GM19025 (cell line): ENCODE data around the gene EI24.
A peak's percentile ranks its signal among the peaks of the same experiment; 100 is the strongest.

Experiments used
- ATAC-seq: cut with Tn5 transposase; IDR thresholded peaks from one replicate; pipeline ENCODE4 v1.9.1; 2021; ENCODE audit warnings: mild to moderate bottlenecking, low read depth, moderate library complexity; ENCODE audit not compliant: unreplicated experiment

EI24 gene

DNA sequence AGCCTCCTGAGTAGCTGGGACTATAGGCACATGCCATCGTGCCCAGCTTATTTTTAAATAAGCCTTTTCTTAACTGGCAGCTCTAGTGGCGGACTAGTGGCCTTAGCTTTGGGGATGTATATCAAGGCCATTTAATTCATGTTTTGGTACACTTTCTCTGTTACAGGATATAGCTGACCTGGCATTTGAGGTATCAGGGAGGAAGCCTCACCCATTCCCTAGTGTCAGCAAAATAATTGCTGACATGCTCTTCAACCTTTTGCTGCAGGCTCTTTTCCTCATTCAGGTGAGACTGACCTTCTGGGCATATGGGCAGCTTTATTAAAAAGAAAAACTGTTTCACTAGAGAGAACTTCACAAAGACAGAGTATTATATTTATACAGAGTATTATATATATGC lies 9.5 kb downstream of the EI24 start:
- ATAC-seq = no peak

DNA sequence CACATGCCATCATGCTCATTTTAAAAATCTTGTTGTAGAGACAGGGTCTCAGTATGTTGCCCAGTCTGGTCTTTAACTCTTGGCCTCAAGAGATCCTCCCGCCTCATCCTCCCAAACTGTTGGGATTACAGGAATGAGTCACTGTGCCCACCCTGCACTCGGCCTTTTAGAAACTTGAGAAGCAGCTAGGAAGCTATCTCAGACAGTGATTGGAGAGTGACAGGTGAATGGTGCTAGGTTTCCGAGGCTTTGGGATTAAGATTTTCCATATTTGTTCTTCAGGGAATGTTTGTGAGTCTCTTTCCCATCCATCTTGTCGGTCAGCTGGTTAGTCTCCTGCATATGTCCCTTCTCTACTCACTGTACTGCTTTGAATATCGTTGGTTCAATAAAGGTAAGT lies 10.5 kb downstream of the EI24 start:
- ATAC-seq = no peak

DNA sequence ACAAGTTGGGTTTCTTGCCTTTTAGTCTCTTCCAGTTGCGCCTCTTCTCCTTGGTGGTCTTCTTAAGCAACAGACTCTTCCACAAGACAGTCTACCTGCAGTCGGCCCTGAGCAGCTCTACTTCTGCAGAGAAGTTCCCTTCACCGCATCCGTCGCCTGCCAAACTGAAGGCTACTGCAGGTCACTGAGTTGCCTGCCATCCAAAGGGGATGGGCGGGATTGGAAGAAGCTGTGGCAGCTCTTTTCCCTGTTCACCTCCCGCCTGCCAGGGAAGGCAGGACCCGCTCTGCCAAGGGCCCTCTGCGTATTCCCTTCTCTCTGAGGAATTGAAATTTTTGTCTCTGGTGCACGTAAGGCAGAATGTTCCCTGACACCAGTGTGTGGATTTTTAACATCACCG lies 14.2 kb downstream of the EI24 start:
- no peak for ATAC-seq

DNA sequence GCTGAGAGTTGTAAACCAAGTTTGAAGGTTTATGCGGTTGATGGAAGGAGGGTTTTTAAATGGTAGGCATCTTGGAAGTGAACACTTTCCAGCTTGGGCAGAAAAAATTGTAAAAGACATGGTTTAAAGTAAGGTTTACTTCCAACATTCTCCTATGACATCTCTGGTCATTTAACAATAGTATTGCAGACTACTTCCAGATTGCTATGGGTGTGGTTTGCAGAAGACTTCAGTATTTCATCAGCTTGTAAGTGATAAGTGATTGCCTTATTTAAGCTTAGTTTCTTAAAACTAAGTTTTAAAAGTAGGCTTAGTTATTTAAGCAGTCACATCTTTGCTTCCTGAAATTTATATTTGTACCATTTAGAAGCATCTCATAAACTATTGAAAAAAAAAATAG lies 16.2 kb downstream of the EI24 start:
- ATAC-seq = no peak

DNA sequence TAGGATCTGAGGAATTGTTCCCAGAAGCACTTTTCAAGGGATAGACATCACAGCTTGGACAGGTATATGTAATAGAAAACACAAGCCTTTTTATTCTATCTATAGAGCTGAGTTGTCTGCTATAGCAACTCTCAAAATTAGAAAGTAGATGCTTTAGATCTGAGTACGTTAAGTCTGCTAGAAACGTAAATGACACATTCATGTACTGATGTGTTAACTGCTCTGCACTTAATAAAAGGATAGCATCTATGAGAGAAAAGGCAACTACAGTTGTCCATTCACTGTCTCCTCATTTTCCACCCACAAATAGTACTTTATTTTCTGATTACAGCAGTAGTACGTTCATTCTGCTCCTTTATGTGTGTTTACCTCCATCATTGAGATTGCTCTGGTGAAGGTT lies 17.3 kb downstream of the EI24 start:
- no peak for ATAC-seq

DNA sequence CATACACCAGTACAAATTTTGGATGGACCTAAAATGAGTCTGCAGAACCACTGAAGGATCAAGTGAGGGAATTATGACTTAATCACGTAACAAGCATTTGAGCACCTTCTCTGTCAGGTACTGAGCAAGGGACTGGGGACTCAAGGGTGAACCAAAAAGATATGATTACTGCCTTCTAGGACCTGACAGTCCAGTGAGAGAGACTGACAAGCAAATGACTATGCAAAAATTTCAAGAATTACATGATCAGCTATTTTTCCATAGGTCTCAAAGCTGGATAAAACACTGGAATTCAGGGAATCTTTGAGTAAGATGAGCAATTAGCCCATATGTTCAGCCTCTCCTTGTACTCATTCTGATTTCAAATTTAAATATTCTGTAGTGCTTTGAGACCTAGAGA lies 18.2 kb downstream of the EI24 start:
- no peak for ATAC-seq

DNA sequence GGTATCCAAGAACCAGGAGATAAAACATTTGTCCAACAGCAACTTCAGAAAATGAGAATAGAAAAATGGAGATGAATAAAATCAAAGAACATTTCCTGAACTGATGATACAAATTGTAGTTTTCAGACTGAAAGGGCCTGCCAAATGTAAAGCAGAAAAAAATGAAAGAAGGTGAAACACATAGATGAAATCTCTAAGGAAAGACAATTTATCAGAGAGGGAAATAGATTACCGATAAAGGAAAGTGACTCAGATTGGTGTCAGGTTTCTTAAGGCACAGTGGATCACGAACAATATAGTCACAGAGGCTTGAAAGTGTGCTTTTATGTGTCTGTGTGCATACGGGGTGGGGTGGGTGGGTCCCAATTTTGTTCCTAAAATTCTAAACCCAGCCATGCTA lies 19.2 kb downstream of the EI24 start:
- no peak for ATAC-seq

DNA sequence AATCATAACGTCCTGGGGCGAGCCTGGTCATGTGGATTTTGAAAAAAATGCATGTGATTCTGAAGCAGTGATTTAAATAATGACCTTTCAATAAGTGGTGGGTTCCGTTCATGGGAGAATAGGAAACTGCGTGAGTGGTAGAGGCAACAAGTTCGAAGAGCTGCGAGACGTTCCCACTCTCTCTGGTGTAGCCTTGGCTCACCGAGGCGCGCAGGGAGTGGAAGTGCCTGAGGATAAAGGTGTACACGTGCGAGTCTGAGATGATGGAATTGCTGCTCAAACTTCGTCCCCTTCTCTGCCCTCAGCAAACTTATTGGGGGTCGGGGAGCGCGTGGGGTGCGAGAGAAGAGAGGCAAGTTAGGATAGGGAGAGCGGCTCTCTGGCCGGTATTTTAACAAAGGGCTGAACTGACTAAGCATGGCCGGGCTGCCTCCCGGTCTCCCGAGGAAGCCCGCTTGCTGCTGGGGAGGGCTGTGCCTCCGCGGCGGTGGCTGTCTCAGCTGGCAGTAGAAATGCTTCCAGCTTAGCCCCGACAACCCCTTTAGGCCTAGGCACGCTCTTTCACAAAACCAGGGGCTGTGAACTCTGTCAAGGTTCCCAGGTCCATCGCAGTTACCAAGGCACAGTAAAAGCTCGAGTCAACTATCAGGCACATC lies 22.5 kb downstream of the EI24 start:
- ATAC-seq = peak; percentile 2

DNA sequence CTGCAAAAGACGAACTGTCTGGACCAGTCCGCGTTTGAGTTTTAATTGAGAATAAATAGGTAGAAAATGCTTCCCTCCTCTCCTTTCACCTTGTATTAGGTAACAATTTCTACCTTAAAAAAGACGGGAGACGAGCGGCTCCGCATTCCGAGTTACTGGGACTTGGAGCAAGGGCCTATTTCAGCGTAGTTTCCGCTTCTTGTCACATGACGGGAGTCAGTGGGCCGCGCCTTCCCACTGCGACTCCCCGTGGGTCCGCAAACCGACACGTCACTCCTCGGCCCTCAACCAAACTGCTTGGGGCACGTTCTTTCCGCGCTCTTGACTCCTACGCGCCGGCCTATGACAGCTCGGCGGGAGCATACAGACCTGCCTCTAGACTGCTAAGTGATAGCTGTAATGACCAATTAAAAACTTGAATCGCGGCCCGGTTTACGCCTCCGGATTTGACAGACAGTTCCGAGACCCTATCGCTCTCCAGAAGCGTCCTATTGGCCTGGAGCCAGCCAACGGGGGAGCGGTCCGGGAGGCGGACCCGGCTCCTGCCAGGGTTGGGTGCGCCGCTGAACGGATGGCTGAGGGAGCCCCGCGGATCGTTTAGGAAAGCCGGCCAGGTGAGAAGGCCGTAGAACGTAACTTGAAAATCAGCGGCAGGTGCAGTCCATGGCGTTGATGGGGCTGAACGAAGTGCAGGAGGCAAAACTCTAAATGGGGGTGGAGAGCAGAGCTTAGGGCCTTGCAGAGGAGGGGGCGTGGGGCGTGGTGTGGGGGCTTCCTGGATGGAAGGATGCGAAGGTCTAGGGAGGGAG lies 23.2 kb downstream of the EI24 start, which contains the start of gene STT3A:
STT3A (plus strand) TSS at position 548 of the 809 bp plus-strand sequence. CDS start 3,064 bp downstream, outside the sequence.
- peak; percentile 98 for ATAC-seq

DNA sequence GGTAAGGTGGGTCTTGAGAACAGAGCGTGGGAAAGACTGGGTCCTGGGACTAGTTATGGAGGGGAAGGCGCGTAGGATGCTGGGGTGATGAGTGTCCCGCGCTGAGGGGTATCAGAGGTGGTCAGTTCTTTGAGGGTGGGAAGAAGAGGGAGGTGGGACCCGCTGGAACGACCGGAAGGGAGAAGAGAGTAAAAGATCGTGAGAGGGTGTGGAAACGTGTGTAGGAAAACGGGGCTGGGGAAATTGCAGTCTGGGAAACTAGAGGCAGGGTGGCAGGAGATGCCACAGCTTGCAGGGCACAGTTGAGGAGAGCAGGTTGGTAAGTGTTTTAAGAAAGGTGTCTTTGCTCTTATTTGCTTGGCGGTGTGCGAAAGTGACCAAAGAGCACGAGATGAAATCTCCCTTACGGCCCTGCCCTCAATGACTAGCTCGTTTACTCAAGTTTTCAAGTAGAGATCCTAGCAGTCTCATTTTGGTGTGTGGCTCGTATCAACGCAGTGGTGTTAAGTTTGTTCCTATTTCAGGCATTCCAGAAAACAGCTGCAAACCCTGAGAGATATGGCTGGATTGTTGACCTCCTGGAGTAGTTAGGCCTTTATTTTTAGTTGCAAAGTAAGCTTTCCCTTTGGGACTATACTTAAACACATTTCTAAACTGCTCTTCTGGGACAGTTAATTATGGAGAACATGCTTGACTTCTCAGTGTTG lies 24.0 kb downstream of the EI24 start:
- no peak for ATAC-seq

DNA sequence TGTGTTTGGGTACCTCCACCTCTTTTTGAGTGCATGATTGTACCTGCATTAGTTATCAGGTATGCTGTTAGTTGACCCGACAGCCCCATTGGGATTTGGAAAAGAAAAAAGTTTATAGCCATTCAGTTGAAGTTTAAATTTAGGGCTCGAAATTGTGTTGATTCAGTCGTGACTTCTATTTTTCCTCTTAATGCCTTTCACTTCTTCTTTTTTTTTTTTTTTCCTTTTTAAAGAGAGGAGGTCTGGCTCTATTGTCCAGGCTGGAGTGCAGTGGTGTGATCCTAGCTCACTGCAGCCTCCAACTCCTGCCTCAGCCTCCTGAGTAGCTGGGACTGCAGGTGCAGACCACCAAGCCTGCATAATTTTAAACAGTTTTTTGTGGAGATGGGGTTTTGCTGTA lies 25.7 kb downstream of the EI24 start:
- no peak for ATAC-seq

DNA sequence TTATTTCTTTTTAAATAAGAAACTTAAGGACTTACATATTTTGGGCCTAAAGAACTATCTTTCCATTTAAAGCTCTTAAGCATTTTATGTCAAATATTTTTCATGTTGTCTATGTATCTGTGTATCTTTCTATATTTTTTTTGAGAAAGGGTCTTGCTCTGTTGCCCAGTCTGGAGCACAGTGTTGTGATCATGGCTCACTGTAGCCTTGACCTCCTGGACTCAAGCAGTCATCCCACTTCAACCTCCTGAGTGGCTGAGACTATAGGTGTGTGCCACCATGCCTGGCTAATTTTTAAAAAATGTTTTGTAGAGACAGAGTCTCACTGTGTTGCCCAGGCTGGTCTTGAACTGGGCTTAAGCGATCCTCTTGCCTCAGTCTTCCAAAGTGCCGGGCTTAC lies 31.4 kb downstream of the EI24 start:
- no peak for ATAC-seq

DNA sequence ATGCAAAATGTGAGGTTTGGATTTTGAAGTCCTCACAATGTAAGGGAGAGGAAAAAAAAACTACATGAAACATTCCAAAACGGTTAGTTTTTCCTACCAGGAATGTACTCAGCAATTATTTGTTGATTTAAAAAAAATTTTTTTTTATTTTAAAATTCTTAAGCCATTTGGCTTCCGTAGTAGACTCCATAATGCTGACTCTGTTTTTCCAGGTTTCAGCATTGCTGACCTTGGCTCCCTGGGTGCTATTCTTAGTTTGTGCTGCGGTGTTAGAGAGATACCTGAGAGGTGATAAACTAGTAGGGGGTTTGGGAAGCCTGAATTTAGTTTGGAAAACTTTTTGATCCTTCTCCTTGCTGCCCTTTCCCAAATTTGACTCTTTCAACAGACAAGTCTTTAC lies 33.9 kb downstream of the EI24 start:
- ATAC-seq = no peak

DNA sequence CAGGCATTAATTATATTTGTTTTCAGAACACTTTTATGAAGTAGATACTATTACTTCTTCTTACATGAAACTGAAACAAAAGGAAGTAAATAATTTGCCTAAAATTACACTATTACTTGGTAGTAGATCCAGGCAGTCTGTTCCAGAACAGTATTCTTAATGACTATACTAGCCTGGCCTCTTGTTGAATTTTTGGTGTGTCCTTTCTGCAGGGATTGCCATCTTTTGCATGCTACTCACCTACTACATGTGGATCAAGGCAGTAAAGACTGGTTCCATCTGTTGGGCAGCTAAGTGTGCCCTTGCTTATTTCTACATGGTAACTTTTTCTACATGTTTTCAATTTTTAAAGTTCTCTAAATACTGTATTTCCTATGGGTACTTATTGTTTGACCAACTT lies 36.1 kb downstream of the EI24 start:
- ATAC-seq = no peak

DNA sequence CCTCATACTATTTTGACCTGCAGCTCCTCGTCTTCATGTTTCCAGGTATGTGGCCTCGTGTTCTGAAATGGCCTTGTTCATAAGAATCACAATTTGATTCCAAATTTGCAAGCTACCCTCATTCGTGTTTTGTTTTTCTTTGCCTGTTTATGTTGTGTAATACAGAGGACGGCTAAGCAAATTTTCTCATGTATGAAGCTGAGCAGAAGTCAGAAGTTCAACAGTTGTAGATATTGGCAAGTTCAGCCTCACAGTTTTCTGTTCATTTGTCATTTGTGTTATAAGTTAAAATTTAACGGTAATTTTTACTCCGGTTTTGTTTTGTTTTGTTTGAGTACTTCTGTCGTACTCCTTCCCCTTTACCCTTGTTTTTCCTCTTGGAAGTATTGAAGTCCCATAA lies 40.3 kb downstream of the EI24 start:
- no peak for ATAC-seq

DNA sequence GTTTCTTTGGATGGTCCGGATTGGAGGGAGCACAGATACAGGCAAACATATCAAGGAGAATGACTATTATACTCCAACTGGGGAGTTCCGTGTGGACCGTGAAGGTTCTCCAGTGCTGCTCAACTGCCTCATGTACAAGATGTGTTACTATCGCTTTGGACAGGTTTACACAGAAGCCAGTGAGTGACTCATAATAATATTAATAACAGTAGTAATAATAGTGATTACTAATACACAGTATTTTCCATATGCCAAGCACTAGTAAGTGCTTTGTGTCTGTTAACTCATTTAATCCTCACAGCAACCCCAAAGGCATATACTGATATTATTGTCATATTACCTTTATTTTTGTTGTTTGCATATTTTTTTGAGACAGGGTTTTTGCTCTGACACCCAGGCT lies 49.1 kb downstream of the EI24 start:
- no peak for ATAC-seq

DNA sequence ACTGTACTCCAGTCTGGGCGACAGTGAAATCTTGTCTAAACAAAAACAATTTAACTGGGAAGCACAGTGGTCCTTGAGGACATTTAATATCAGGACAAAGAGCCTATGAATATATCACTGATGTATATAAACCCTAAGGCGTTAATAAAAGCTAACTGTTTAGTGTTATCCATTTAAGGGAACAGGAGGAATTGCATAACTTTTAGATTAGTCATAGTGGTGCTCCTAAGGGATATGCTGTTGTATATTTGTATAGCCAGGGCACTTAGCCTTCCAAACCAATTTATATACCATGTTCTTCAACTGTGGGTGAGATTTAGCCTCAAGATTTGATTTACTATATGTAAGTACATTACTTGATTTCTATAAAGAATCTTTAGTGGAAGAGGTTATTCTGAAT lies 52.7 kb downstream of the EI24 start:
- no peak for ATAC-seq

DNA sequence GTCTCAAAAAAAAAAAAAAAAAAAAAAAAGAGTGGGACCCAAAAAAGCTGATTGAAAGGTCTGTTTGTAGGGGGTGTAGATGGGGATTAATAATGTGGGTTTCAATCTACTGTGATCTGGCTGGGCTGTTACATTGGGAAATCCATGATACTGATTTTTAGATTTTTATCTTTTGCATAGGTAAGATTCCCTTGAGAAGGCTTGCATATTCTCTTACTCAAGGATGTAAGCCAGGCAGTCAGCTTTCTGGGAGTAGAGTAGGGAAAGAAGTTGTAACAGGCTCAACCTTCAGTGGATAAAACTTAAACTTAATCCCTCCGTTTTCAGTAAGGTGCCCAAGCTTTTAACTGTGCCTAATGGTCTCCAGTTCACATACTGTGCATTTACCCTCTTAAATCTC lies 53.8 kb downstream of the EI24 start:
- ATAC-seq = no peak

DNA sequence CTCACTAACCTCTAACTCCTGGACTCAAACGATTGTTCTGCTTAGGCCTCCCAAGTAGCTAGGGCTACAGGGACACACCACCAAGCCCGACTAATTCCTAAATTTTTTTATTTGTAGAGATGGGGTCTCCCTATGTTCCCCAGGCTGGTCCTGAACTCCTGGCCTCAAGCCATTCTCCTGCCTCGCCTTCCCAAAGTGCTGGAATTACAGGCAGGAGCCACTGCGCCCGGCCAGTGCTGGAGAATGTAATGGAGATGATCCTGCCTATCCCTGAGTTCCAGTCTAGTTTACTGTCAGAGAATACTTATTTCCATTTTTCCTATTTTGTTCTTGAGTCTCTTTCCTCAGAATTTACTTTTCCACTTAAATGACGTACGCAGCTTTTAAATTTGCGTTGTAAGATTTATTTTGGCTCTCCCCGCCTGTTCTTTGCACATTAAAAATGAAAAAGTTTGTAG lies 55.5 kb downstream of the EI24 start, which contains the start of gene CHEK1:
CHEK1 (plus strand) TSS at position 408 of the 458 bp plus-strand sequence. CDS start 1,606 bp downstream, outside the sequence.
- ATAC-seq = no peak

DNA sequence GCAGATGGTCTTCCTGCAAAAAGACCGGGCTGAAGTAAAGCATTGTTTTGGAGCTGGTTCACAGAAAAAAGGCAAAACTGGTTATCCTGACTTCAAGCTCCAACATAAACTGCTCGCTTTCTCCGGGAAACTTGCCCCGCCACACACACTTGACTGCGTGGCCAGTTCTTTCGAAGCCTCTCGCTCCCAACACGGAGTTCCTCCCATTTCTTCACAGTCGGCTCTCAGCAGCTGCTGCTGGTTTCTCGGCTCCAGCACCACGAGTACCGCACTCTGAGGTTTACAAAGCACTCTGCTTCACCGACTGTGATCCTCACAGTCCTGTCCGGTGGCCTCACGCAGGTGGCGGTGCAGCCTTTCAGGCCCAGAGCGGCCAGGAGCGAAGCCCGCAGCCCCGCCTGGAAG lies 56.0 kb downstream of the EI24 start:
- ATAC-seq = no peak

DNA sequence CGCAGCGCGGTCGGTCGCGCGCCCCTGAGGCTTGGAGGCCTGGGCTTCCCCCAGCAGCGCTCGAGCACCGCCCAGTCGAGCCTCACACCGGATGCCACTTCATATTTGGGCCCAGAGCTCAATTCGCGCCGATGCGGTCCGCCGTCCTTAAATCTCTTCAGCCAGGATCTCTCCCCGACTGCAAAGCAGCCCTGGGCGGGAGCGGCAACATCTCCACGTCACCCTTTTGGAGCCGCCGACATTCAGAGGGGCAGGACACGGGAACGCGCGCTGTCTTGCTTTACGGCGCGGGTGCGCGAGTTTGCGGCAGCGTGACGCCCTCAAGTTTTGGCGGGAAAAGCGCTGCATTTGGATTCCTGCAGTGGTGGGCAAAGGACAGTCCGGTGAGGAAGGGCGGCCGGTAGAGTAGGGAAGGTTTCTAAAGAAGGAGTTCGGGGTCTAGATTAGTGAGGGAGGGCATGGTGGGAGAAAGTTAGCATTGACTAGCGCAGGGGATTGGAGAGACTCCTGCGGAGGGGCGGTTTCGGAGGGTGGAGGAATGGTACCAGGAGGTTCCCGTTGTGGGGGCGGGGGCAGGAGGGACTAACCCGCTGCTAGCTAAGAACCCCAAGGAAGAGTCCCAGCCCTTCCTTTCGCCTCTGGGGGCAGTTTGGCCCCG lies 56.5 kb downstream of the EI24 start:
- ATAC-seq = peak; percentile 90
